IMR-90 (cell line): ENCODE measurements around the gene CNBD2.

ENCODE experiments used
- CTCF ChIP-seq: conservative IDR thresholded peaks from 2 replicates; pipeline ENCODE4 v1.5.1; 2012; ENCODE audit warnings: mild to moderate bottlenecking, low read depth, low read length, improper control_type of control experiment
- POLR2A ChIP-seq: IDR thresholded peaks from 2 replicates; pipeline ENCODE4 v1.6.1; 2012; ENCODE audit warnings: mild to moderate bottlenecking, low read depth, low read length

GRCh38 chr20:35929301-35929700 lies 39.1 kb upstream of the CNBD2 start:
- TF ChIP-seq CTCF (no peak), POLR2A (no peak)
